ENCODE results near the gene WFS1.

The WFS1 gene

DNA sequence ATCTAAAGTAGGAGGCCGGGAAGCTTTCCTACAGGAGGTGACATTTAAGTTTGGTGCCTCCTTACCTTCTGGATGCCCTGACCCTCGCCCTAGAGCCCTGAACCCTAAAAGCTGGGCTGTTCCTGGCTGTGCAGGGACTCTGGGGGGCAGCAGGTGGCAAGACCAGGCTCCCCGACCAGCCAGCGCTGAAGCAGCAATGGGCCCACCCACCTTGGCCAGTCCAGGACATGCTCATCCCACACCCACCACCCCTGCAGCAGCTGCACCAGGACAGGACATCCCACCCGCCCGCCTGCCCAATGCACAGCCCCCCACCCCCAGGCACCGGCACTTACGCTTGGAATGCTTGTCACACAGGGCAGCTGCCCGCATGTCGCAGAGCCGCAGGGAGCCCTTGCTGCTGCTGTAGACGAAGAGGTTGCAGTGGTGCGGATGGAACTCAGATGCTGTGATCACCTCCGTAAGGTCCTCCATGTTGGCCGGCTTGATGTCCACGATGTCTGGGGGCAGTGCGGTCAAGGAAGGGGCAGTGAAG lies 77.9 kb downstream of the WFS1 start:
- no peaks in the 10 kb centered on the region; the same call in 1 of the 2 replicates for H3K27me3 ChIP-seq (replicated peaks; ENCODE audit: control insufficient read depth, insufficient read depth, low read length)
- H3K4me3 ChIP-seq (replicated peaks; ENCODE audit: low read depth, low read length) = no peak overlapping the region
- TF ChIP-seq, protein P1, sequence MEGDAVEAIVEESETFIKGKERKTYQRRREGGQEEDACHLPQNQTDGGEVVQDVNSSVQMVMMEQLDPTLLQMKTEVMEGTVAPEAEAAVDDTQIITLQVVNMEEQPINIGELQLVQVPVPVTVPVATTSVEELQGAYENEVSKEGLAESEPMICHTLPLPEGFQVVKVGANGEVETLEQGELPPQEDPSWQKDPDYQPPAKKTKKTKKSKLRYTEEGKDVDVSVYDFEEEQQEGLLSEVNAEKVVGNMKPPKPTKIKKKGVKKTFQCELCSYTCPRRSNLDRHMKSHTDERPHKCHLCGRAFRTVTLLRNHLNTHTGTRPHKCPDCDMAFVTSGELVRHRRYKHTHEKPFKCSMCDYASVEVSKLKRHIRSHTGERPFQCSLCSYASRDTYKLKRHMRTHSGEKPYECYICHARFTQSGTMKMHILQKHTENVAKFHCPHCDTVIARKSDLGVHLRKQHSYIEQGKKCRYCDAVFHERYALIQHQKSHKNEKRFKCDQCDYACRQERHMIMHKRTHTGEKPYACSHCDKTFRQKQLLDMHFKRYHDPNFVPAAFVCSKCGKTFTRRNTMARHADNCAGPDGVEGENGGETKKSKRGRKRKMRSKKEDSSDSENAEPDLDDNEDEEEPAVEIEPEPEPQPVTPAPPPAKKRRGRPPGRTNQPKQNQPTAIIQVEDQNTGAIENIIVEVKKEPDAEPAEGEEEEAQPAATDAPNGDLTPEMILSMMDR (IDR thresholded peaks at IDR 0.05; ENCODE audit: insufficient read depth, low read length, poor library complexity, severe bottlenecking) = no peak
- no peak for DNase-seq (ENCODE audit: extremely low read depth, insufficient read length)
- H3K36me3 ChIP-seq (ENCODE audit: control insufficient read depth, insufficient read depth, low read length) = no peaks in the 10 kb centered on the region

DNA sequence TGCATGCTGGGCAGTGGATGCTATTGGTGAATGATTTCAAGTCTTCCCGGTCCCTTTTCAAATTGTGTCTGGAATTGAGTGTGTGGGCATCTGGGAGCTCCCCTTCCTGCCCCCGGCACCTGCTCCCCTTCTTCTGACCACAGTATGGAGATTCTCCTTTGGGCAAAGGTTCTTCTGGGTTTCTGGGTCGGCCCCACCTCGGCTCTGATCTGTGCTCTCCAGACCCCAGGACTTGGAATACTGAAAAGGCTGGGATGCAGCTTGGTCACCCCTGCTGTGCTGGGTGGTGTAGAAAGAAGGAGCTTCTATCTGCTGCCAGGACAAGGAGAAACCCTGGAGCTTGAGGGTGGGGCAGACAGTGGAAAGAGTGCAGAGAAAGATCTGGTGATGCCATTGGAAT lies 78.8 kb downstream of the WFS1 start:
- Histone ChIP-seq H3K27me3 (replicated peaks; ENCODE audit: control insufficient read depth, insufficient read depth, low read length) (no peaks in the 10 kb centered on the region; the same call in 1 of the 2 replicates), H3K36me3 (ENCODE audit: control insufficient read depth, insufficient read depth, low read length) (no peaks in the 10 kb centered on the region), H3K4me3 (replicated peaks; ENCODE audit: low read depth, low read length) (no peak overlapping the region)
- TF ChIP-seq, protein P1 (IDR thresholded peaks at IDR 0.05; ENCODE audit: insufficient read depth, low read length, poor library complexity, severe bottlenecking) = no peak
- DNase-seq (ENCODE audit: extremely low read depth, insufficient read length) = no peak

DNA sequence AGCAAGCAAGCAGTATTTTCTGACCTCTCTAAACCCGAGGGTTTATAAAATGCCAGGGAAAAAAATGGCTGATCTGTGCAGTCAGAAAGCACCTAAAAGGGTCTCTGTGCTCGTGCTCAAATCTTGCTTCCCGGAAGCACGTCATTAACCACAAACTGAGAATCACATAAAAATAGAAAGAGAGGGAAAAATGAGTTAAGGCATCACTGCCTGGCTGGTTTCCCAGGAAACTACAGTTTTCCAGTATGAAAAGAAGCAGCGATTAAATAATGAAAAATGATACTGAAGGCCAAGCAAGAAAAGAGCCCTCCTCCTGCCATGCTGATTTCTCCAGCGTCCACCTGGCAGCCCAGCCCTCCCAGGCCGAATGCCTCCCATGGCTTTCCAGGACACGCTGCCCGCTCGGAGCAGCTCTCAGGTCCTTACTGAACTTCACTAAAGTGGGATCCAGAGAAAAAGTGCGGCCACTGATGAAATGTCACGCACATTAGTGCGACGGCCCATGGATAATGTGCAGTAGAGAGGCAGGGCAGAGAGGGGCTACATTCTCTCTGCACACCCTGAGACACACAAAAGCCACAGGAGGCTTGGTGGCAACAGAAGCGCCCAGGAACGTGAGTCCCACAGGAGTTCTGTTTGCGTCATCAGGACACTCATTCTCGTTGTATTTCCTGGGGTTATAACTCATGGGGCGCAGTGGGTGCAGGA lies 80.4 kb downstream of the WFS1 start:
- TF ChIP-seq, protein P1 (IDR thresholded peaks at IDR 0.05; ENCODE audit: insufficient read depth, low read length, poor library complexity, severe bottlenecking) = no peak
- DNase-seq (ENCODE audit: extremely low read depth, insufficient read length) = no peak

DNA sequence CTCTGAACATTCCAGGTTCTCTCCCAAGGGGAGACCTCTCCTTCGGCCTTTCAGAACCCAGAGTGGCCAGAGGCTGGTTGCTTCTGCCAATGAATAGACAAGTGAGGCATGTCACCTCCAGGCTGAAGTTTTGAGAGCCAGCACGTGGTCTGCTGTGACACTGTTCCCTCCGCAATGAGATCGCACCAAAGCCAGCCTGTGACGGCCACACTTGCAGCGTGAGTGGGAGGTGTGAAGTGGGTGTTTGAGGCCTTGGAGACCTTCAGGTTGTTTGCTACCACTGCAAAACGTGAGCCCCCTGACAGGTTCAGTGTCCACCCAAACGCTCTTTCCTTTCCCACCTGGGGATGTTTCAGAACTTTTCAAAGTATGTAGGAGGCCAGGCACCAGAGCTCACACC lies 81.0 kb downstream of the WFS1 start:
- H3K27me3 ChIP-seq (replicated peaks; ENCODE audit: control insufficient read depth, insufficient read depth, low read length) = no peaks in the 10 kb centered on the region; the same call in 1 of the 2 replicates
- no peak for DNase-seq (ENCODE audit: extremely low read depth, insufficient read length)
- no peak overlapping the region for H3K4me3 ChIP-seq (replicated peaks; ENCODE audit: low read depth, low read length)
- H3K36me3 ChIP-seq (ENCODE audit: control insufficient read depth, insufficient read depth, low read length) = no peaks in the 10 kb centered on the region
- TF ChIP-seq, protein P1 (IDR thresholded peaks at IDR 0.05; ENCODE audit: insufficient read depth, low read length, poor library complexity, severe bottlenecking) = no peak

More for the DNA sequence above, 80.4 kb downstream of the WFS1 start:
- no peak overlapping the region for H3K4me3 ChIP-seq (replicated peaks; ENCODE audit: low read depth, low read length)
- H3K27me3 ChIP-seq (replicated peaks; ENCODE audit: control insufficient read depth, insufficient read depth, low read length) = no peaks in the 10 kb centered on the region; the same call in 1 of the 2 replicates
- no peaks in the 10 kb centered on the region for H3K36me3 ChIP-seq (ENCODE audit: control insufficient read depth, insufficient read depth, low read length)

DNA sequence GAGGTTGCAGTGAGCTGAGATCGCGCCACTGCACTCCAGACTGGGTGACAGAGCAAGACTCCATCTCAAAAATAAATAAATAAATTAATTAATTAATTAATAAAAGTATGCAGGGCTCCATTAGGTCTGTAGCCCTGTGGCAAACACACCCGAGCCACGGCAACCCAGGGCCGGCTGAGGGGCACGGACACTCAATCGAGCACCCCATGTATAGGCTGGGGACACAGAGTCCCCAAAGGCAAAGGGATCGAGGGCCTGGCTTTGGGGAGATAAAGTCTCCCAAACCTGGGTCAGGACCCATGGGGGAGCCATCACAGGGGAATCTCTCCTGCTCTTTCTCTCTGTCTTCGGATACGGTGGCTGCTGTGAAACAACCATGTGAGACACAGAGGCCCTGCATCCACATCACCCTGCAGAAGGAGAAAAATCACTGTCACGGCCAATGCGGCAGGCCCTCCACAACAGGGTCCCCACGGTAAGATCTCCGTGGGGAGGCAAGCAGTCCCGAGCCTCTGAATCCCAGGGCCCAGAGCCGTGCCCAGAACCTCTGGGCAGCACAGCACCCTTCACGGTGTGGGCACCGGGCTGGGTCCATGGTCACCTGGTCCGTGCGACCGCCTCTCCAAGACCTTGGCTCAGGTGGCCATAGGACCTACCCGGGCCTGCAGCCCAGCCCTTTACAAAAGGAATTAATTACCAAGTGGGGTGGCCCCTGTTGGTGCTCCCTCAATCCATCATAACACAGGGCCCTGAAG lies 81.8 kb downstream of the WFS1 start:
- Histone ChIP-seq H3K4me3 (replicated peaks; ENCODE audit: low read depth, low read length) (no peak overlapping the region), H3K36me3 (ENCODE audit: control insufficient read depth, insufficient read depth, low read length) (no peaks in the 10 kb centered on the region), H3K27me3 (replicated peaks; ENCODE audit: control insufficient read depth, insufficient read depth, low read length) (no peaks in the 10 kb centered on the region; the same call in 1 of the 2 replicates)
- no peak for DNase-seq (ENCODE audit: extremely low read depth, insufficient read length)
- TF ChIP-seq, protein P1 (IDR thresholded peaks at IDR 0.05; ENCODE audit: insufficient read depth, low read length, poor library complexity, severe bottlenecking) = no peak
